HepG2 (cell line): ENCODE measurements around the gene TFF2. TPM values are rescaled to one million over a fixed set of nuclear protein-coding genes. Genes with fewer than 3 reads are reported as not detected.

ENCODE experiments used
- ATF6 ChIP-seq: sonication (generic); formaldehyde crosslinking; conservative IDR thresholded peaks from 2 replicates; pipeline ENCODE4 v1.4.0; 2020; ENCODE audit warnings: missing genetic modification reagents
- BCL6 ChIP-seq: IDR thresholded peaks from 2 replicates; pipeline ENCODE4 v1.6.1; 2016; ENCODE audit warnings: missing genetic modification reagents, missing compliant biosample characterization
- CHCHD3 ChIP-seq: sonication (generic); formaldehyde crosslinking; IDR thresholded peaks from 2 replicates; pipeline ENCODE4 v1.8.0; 2022; ENCODE audit warnings: mild to moderate bottlenecking, missing genetic modification reagents, moderate library complexity
- CTCF ChIP-seq: sonication (generic); formaldehyde crosslinking; IDR thresholded peaks from 2 replicates; pipeline ENCODE4 v1.5.0; 2020; ENCODE audit warnings: mild to moderate bottlenecking, missing genetic modification reagents, moderate library complexity
- EED ChIP-seq: sonication (generic); formaldehyde crosslinking; IDR thresholded peaks from 2 replicates; pipeline ENCODE4 v1.5.0; 2020; ENCODE audit warnings: mild to moderate bottlenecking, missing genetic modification reagents
- ELF1 ChIP-seq: sonication (generic); formaldehyde crosslinking; IDR thresholded peaks from 2 replicates; pipeline ENCODE4 v1.4.0; 2020; ENCODE audit warnings: missing genetic modification reagents
- FOXP4 ChIP-seq: sonication (generic); formaldehyde crosslinking; IDR thresholded peaks from 2 replicates; pipeline ENCODE4 v1.4.0; 2020; ENCODE audit warnings: missing genetic modification reagents
- GPN1 ChIP-seq: sonication (generic); formaldehyde crosslinking; IDR thresholded peaks from 2 replicates; pipeline ENCODE4 v1.5.1; 2020; ENCODE audit warnings: missing genetic modification reagents, borderline replicate concordance
- GTF3A ChIP-seq: sonication (generic); formaldehyde crosslinking; conservative IDR thresholded peaks from 2 replicates; pipeline ENCODE4 v1.4.0; 2020; ENCODE audit warnings: mild to moderate bottlenecking, missing genetic modification reagents
- GZF1 ChIP-seq: sonication (generic); formaldehyde crosslinking; IDR thresholded peaks from 2 replicates; pipeline ENCODE4 v1.5.1; 2020; ENCODE audit warnings: mild to moderate bottlenecking, missing genetic modification reagents
- NCOA2 ChIP-seq: sonication (generic); formaldehyde crosslinking; IDR thresholded peaks from 2 replicates; pipeline ENCODE4 v1.8.0; 2022; ENCODE audit warnings: inconsistent platforms
- SRY ChIP-seq: sonication (generic); formaldehyde crosslinking; IDR thresholded peaks from 2 replicates; pipeline ENCODE4 v1.8.0; 2022; ENCODE audit warnings: mild to moderate bottlenecking, missing genetic modification reagents
- U2AF2 ChIP-seq: fragments of 200-400 bp; formaldehyde crosslinking; IDR thresholded peaks from 2 replicates; pipeline ENCODE4 v1.6.1; 2017; ENCODE audit warnings: low read depth, mild to moderate bottlenecking, low read length
- ZC3H13 ChIP-seq: sonication (generic); formaldehyde crosslinking; IDR thresholded peaks from 2 replicates; pipeline ENCODE4 v1.8.1; 2023; ENCODE audit warnings: mild to moderate bottlenecking, missing genetic modification reagents, moderate library complexity
- ZNF331 ChIP-seq: sonication (generic); formaldehyde crosslinking; IDR thresholded peaks from 2 replicates; pipeline ENCODE4 v1.4.0; 2020; ENCODE audit warnings: missing genetic modification reagents
- ZNF512B ChIP-seq: sonication (generic); formaldehyde crosslinking; IDR thresholded peaks from 2 replicates; pipeline ENCODE4 v1.5.1; 2020; ENCODE audit warnings: missing genetic modification reagents, mild to moderate bottlenecking, borderline replicate concordance
- ZNF557 ChIP-seq: sonication (generic); formaldehyde crosslinking; IDR thresholded peaks from 2 replicates; pipeline ENCODE4 v1.4.0; 2020; ENCODE audit warnings: missing genetic modification reagents
- ZNF691 ChIP-seq: sonication (generic); formaldehyde crosslinking; IDR thresholded peaks from 2 replicates; pipeline ENCODE4 v1.4.0; 2020; ENCODE audit warnings: missing genetic modification reagents, low read depth, mild to moderate bottlenecking, borderline replicate concordance
- ZNF746 ChIP-seq: sonication (generic); formaldehyde crosslinking; IDR thresholded peaks from 2 replicates; pipeline ENCODE4 v1.8.0; 2022; ENCODE audit warnings: mild to moderate bottlenecking, missing genetic modification reagents
- ZNF841 ChIP-seq: sonication (generic); formaldehyde crosslinking; IDR thresholded peaks from 2 replicates; pipeline ENCODE4 v1.8.1; 2023; ENCODE audit warnings: missing genetic modification reagents, borderline replicate concordance
- polyA plus RNA-seq, 8 experiments: library from polyadenylated mRNA; depleted of rRNA in 3 of 8; stranded (reverse) in 7 of 8; unstranded in 1 of 8; fragments of >200 nt; fragmentation: Illumina TruSeq in 4 of 8; extraction: Trizol in 4 of 8; gene quantifications; 2 replicates each; pipeline versions ENCODE4 v1.2.1 to v1.2.3, GENCODE V29; 2011 to 2016; ENCODE audit warnings: low read depth in 4 of 8, missing spikeins in 1 of 8, mixed read lengths in 1 of 8; ENCODE audit not compliant: insufficient read depth in 1 of 8
- total RNA-seq, 5 experiments: library from RNA; depleted of rRNA; stranded (reverse); fragments of >200 nt; fragmentation: Illumina TruSeq; extraction: Trizol; gene quantifications; 2 replicates each; pipeline ENCODE4 v1.2.3, GENCODE V29; 2016; ENCODE audit warnings: low read depth in 1 of 5

The TFF2 gene
- total and polyA plus RNA-seq, 2 of the 13 experiments (the other 11 are each of a cell fraction or from before 2014, with no cell fraction given): 1.5 TPM; not detected in 1

- peak; percentile 27; the same call in 1 of the 2 replicates for TF ChIP-seq CTCF (CRISPR knock-in tag)
- TF ChIP-seq GZF1 (CRISPR knock-in tag): no peak
- TF ChIP-seq ZNF557 (CRISPR knock-in tag): no peak
- no peak for TF ChIP-seq U2AF2
- TF ChIP-seq CHCHD3 (CRISPR knock-in tag): no peak
- TF ChIP-seq SRY: no peak
- TF ChIP-seq ATF6 (CRISPR knock-in tag): no peak
- TF ChIP-seq GTF3A (CRISPR knock-in tag): no peak
- TF ChIP-seq BCL6 (CRISPR knock-in tag): 0 out of 2 replicates have a peak, but pooled peaks have one; percentile 29
- TF ChIP-seq ZNF691 (CRISPR knock-in tag): peak; percentile 39; the same call in 1 of the 2 replicates
- peak; percentile 70 for TF ChIP-seq ZNF331 (CRISPR knock-in tag)
- TF ChIP-seq GPN1 (CRISPR knock-in tag): no peak
- peak; percentile 23; the same call in 1 of the 2 replicates for TF ChIP-seq ELF1 (CRISPR knock-in tag)
- TF ChIP-seq ZNF746 (CRISPR knock-in tag): no peak
- no peak for TF ChIP-seq ZNF841 (CRISPR knock-in tag)
- no peak for TF ChIP-seq ZNF512B (CRISPR knock-in tag)
- TF ChIP-seq FOXP4 (CRISPR knock-in tag): peak; percentile 78
- 0 out of 2 replicates have a peak, but pooled peaks have one; percentile 28 for TF ChIP-seq NCOA2 (CRISPR knock-in tag)
- TF ChIP-seq ZC3H13 (CRISPR knock-in tag): no peak
- TF ChIP-seq EED (CRISPR knock-in tag): no peak
These were observed 35.4 kb downstream of the TFF2 start, which contains the start of gene TFF3 (continued) for GRCh38 chr21:42315296-42315891.
